ENCODE measurements around the gene HRH4. TPM values are rescaled to one million over a fixed set of nuclear protein-coding genes. Genes with fewer than 3 reads are reported as not detected.

The HRH4 gene
- polyA plus RNA-seq, 4 donors = 0.06 to 0.20 (median 0.10) TPM

DNA sequence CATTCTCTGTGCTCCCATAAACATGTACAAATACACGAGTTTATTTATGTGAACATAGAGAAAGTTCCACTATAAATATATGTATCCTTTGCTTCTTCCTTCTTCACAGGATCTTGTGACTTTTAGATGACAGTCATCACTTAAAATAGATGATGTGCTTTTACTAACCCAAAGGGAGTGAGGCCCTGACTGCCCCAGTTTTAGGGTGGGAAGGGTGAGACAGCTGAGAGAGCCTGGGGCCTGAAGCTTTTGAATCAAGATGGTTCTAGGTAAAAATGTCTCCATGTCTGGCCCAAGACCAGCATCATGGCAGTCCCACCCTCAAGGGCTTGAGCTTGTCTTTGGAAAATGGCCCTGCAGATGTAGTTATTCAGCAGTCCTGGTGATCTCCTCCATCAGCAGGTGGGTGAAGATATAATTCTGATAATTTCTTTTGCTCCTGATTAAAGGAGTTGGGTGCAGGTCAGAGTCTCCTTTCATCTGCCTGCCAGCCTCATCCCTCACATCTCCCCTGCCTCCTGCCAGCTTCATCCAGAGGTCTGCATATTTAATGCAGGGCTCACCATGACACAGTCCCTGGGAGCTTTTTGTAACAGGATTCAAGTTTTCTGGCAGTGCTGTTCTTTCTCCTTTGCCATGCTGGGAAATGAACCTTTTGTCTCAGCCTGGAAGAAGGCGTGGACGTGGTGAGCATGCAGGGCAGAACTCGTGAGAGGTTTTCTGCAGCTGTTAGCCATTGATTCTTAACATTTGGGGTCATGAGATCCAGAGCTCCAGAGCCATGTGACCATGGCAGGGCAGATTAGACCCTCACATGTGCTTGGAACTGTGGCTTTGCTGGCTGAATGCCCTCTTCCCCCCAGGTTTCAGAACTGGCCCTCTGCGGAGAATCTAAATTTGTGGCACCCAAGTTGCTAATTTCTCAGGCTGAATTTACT is 2.7 kb downstream of the HRH4 start:
- no peak for DNase-seq (ENCODE audit: low read depth in 4 of 4, low spot score in 3 of 4)

DNA sequence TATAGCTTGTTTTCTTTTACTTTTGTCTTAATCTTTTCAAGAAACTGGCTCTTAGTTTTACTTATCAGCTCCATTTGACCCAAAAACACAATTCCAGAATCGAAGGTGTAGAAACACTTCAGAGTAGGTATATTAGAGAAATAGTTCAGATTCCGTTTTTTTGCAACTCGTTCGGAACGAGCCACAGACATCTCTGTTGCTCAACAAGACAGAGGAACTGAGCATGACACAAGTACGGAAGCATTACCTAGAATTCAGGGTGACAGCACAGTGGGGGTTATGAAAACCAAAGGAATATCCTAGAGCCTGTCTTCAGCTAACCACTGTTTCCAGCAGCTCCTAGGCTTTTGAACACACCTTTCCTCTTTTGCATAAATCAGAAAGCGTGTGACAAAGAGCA is 5.0 kb downstream of the HRH4 start:
- DNase-seq (ENCODE audit: low read depth in 4 of 4, low spot score in 3 of 4) = no peak

DNA sequence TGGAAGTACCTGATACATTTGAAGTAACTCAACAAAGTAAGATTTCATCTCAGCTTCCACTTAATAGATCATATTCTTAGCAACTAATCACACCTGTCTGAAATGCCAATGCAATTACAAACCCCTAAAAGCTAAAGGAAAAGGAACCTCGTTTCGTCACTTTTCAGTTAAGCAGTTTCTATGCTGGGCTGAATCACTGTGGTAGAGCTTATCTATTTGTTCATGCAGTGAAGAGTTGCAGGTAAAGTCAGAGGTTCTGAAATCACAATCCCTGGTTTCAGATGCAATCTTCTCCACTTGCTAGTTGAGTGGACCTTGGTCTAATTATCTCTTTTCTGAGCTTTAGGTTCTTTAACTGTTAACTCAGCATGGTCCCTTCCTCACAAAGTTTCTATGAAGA is 6.3 kb downstream of the HRH4 start:
- no peak for DNase-seq (ENCODE audit: low read depth in 4 of 4, low spot score in 3 of 4)

DNA sequence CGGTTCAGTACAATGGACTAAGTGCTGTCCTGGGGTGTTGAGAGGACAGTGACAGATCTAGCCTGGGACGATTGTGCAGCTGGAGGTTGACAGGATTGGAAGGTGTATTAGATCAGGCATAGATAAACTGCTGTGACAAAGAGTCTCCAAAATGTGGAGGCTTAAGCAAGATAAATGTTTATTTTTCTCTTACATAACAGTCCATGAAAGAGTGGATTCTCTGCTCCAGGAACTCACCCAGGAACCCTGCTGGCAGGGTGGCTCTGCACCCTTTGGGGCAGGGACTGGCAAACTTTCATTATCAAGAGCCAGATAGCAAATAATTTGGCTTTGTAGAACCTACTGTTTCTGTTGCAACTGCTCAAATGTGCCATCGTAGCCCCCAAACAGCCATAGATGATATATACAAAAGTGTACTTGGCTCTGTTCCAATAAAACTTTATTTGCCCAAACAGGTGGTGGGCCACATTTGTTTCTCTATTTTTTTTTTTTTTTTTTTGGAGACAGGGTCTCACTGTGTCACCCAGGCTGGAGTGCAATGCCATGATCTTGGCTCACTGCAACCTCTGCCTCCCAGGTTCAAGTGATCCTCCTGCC is 9.7 kb downstream of the HRH4 start:
- no peak for DNase-seq (ENCODE audit: low read depth in 4 of 4, low spot score in 3 of 4)

DNA sequence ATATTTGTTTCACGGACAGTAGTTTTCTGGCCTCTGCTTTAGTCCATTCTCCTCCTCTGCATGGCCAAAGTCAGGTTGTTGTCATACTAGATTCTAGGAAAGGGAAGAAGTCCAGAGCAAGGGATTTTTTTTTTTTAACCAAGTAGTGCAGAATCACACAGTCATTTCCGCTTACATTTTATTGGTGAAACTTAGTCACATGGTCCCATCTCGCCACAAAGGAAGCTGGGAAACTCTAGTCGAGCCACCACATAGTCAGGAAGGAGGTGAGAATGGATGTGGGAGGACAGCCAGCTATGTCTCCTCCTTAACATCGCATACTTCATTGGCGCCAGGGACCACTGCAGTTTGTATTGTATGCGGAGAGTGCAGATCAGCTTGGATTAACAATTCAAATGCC is 10.4 kb downstream of the HRH4 start:
- no peak for DNase-seq (ENCODE audit: low read depth in 4 of 4, low spot score in 3 of 4)

DNA sequence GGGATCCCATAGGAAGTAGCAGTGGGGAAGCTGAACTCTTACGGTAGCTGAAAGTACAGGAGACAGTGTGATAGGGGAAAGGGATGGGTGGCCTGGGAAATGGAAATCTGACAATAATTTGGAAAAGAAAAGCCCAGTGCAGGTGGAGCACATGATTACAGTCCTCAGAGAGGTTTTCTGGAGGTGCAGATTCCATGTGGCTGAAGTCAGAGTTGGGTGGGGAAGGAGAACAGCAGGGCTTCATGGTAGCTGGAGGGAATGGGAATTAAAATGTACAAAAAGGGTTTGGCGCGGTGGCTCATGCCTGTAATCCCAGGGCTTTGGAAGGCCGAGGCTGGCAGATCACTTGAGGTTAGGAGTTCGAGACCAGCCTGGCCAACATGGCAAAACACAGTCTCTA is 12.2 kb downstream of the HRH4 start:
- DNase-seq (ENCODE audit: low read depth in 4 of 4, low spot score in 3 of 4) = no peak

DNA sequence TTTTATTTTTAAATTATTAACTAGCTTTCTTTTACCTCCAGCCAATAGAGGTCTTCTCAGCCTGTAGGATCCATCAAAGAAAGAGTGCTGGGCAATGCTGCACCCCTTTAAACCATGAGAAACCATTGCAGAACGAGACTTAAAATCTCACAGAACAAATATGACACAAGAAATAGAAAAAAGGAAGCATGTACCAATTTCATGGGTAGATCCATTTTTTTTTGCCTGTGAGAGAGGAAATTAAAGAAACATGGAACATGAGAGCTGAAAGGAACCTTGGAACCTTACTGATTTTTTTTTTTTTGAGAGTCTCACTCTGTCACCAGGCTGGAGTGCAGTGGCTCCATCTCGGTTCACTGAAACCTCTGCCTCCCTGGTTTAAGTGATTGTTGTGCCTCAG is 14.0 kb downstream of the HRH4 start:
- DNase-seq (ENCODE audit: low read depth in 4 of 4, low spot score in 3 of 4) = no peak

DNA sequence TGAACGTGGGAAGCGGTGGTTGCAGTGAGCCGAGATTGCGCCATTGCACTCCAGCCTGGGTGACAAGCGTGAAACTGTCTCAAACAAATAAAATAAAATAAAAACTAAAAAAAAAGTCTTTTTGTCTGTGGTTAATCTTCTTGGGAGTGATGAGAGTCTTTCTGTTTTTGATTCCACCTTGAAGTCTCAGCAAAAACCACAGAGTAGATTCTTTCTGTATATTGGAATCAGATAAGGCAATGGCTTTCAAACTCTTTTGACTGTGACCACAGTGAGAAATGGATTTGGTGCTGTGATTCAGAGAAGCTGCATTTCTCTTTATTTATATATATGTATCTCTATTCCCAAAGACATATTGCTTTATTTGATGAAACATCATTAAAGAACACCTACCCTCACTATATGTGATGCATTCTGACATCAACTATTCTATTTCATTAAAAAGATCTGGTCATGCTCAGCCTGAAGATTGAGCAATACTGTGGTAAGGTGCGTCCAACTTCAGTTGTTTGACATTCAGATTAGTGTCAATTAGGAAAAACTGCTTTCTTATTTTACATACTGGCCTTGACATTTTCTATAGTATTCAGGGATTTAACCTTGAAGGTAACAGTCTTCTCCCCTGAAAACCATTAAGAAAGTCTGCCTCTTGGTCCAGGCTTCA is 15.6 kb downstream of the HRH4 start:
- no peak for DNase-seq (ENCODE audit: low read depth in 4 of 4, low spot score in 3 of 4)

DNA sequence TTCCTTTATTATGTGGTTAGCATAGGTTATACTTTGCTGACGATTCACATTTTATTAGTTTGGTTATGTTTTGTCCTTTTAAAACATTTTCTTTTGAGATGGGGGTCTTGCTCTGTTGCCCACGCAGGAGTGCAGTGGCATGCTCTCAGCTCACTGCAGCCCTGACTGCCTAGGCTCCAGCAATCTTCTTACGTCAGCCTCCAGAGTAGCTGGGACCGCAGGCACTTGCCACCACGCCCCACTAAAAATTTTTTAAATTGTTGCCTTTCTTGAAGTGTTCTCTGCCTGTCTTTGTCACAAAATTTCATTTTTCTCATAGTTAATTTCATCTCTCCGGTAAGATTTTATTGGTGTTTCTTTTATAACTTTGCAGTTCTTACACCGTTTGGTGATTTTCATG is 18.9 kb downstream of the HRH4 start:
- DNase-seq (ENCODE audit: low read depth in 4 of 4, low spot score in 3 of 4) = no peak

DNA sequence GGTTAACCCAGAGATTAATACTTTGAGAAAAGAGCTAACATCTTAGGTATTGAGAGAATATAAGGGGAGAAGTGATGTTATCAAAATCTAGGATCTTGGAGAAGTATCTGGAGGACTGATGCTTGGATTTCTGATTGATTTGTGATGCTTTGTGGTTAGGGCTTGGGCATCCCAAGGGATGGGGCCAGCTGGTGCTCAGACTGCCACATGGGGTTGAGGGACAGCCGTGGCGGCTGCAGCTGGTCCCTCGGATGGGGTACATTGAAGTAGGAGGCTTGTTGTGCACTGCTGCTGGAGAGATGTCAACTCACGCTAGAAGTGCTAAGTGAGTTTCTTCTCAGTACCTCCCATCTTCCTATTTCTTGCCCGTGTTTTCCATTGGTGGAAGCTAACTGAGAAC is 22.4 kb downstream of the HRH4 start:
- DNase-seq (ENCODE audit: low read depth in 4 of 4, low spot score in 3 of 4) = no peak

DNA sequence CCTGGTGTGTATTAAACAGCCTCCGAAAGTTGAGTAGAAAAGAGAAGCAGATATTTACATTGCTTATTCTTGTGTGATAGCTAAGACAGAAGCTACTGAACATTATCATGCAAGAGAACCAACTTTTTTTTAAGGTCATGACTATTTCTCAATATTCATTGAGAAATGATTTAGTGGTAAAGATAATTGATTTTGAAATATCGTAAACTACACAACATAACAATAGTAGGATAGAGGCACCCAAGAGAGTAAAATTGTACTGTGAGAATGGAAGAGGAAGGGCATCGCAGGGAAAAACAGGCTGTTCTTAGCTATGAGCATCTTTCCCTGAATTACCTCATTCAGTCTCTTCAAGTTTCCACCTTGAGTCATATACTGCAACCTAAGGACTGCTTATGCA is 25.2 kb downstream of the HRH4 start:
- DNase-seq (ENCODE audit: low read depth in 4 of 4, low spot score in 3 of 4) = no peak

DNA sequence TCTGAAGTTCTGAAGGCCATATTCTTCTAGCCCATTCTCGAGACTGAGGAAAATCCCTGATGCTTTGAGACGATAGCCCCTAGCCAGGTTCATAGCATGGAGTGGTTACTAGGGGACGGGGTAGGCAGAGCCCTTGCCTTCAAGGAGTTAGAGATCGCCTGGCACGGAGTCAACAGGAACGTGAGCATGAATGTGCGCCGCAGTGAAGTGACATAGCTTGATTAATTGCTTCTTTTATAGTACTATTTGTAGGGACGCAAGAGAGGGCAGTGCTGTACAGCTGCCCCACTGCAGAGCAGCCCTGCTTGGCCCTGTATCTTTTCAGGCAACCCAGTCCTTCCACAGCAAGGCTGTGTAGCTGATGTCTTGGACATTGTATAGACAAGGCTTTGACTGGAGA is 26.2 kb downstream of the HRH4 start:
- DNase-seq (ENCODE audit: low read depth in 4 of 4, low spot score in 3 of 4) = no peak

DNA sequence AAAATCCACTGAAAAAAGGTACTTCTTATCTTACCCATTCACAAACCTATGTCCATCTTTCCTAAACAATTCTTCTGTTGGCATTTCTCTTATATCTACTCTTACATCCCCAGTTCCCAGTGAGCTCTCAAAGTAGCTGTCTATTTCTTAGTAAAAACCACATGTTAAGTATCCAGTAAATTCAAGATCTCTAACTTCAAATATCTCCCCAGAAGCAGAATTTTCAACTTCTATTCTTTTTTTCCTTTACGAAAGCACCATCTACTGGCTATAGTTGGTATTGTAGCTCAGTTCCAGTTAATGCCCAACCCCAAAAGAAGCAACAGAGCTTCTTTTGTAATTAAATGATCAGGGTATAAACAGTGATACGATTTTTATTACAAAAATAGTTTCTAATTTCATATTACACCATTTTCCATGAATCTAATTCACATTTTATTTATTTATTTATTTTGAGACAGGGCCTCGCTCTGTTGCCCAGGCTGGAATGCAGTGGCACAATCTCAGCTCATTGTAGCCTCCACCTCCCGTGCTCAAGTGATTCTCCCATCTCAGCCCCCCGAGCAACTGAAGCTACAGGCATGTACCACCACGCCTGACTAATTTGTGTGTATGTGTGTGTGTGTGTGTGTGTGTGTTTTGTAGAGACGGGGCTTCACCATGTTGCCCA is 28.5 kb downstream of the HRH4 start:
- peak in 2 of 4 donors; percentile 36 to 46 for DNase-seq (ENCODE audit: low read depth in 4 of 4, low spot score in 3 of 4)

DNA sequence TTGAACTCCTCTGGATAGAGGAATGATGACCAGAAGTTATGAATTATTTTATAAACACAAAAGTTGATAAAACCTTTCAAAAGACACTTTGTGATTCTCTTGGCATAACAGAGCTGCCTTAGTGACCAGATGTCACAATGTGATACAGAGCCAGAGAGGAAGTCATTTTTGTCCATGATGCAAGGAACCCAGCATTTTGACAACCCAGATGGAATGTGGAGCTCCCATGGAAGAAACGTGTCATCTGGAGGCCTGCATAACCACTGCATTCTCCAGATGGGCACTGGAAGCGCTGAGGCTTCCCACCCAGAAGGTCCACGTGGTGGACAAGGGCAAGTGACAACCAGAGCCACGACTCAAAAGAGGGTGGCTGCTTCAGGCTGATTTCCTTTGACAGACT is 30.1 kb downstream of the HRH4 start:
- no peak for DNase-seq (ENCODE audit: low read depth in 4 of 4, low spot score in 3 of 4)

DNA sequence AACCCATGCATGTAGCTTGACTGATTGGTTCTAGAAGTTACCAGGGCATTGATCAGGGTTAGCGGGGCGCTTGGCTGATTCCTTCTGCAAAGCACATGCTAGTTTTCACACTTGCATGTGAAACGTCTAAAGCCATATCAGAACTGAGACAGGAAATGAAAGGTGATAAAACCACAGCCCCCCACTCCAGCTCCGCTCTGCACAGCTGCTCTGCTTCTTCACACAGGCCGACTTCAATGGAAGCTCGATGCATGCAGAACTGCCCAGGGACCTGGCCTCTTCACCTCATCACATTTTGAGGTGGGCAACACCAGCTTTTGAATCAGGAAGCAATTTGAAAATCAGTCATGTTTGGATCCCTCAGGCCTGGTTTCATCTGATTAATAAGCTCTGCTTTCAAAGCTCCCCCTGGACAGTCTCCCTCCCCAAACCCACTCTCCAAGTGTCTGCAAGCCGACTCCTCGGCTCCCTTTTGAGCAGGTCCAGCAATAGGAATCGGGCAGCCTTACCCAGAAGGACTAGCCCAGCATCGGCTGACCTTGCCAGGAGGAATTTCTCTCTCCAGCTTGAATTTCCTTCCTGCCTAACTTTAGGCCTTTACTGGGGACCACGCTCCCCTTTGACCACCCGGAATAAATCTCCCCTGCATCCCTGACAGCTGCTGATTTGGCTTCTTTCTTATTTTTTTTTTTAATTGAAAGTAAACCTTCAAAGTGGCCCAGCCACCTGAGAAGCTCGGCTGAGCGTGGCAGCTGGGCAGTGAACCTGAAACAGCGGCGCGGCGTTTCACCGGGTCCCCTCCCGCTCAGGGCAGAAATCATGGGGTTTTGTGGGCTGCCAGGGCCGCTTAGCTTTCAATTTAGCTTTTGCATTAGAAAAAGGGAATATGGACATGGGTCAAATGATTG is 31.7 kb downstream of the HRH4 start:
- peak in 2 of 4 donors; percentile 64 to 69 for DNase-seq (ENCODE audit: low read depth in 4 of 4, low spot score in 3 of 4)

DNA sequence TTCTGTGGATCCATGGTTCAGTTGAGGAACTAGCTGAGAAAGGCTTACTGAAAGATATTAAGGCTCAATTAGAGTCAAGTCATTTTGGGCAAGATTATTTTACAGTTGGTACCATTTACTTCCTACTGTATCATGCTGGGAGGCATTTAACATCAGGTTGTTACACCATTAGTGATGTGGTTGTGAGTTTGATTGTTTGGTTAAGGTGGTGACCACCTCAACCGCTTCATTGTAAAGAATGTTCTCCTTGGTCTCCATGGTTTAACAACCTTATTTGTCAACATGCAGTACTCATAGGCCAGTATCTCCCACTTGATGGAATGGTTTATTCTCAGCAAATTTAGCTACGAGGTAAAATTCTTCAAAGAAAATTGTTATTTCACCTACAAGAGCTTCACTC is 34.1 kb downstream of the HRH4 start:
- DNase-seq (ENCODE audit: low read depth in 4 of 4, low spot score in 3 of 4) = no peak

DNA sequence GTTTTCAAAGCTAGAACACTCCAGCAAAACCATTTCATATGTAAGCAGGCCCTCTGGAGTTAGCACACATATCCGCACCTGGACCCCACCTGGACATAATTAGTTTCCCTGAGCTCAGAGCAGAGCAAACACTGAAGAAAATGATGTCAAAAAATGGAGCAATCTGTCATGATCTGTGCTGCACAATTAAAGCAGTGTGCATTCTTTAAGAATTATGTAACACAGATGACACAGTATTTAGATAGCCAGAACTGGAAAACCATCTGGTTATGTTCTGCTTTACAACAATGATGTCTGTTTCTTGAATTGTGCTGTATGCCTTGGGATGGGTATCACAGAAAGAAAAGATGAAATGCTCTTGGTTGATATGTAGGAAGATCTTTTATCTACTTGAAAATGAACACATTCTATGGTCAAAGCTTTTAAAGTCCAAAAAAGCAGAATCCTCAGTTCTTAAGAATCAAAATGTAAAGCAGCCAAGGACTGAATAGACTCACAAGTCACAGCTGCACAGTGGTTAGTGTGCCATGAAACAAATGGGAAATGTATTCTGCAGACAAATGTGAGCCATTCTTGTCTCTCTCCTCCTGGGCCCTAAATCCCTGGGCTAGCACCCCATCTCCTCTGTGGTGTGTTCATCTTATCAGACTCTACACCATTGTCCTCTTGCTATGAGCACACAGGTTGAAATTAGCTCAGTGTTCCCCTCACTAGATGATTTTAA is 36.8 kb downstream of the HRH4 start:
- DNase-seq (ENCODE audit: low read depth in 4 of 4, low spot score in 3 of 4) = no peak

DNA sequence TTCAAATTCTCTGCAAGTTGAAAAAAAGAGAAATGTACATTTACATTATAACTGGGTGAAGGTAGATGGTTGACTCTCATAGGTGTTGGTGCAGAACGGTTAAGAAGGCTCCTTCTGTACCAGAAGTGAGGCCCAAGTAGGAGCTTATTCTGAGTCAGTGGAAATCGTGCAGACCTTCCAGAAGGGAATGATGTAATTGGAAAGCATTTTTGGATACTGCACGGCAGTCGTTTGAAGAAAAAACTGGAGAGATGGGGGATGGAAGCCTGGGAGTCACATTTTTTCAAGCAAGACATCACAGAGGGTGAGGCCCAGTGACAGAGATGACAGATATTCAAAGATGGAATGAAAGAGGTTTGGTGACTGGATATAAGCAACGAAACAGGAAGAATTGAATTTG is 39.4 kb downstream of the HRH4 start:
- no peak for DNase-seq (ENCODE audit: low read depth in 4 of 4, low spot score in 3 of 4)

DNA sequence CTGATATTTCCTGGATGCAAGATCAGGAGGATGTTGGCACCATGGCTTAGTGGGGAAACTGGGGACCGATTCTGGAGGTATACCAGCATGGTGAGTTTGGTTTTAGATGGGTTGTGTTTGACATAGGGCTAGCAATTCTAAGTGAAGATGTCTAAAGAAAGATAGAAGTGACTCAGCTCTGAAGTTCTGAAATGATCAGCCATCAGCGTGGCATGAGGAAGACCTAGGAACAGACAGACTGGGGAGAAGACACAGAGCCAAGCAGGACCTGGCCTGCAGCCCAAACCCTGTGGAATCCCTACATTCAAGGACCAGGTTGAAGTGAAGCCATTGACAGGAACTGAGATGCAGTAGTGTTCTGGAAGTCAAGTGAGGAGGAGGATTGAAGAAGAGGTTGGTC is 39.8 kb downstream of the HRH4 start:
- DNase-seq (ENCODE audit: low read depth in 4 of 4, low spot score in 3 of 4) = no peak

DNA sequence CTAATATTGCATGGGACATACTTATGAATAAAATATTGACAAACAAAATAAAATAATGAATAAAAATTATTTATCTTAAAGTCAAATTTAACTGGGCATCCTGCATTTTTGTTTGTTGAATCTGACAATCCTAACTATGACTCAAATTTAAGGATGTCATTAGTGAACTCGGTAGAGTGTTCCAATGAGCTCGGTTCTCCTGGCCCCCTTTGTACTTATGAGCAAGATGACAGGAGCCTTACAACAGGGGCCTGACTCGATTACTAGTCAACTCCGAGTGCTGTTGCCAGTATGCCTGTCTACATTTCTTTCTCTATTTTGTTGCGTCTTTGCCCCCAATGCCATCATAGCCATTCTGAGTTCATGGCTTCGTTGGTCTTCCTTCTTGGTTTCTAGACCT is 40.3 kb downstream of the HRH4 start:
- DNase-seq (ENCODE audit: low read depth in 4 of 4, low spot score in 3 of 4) = no peak

Measured in right renal pelvis (tissue), 4 donors.